AG10803 (cell line): ENCODE measurements around the gene MVK.
A peak's percentile ranks its signal among the peaks of the same experiment; 100 is the strongest.

Experiments used
- DNase-seq: peaks from one replicate; pipeline ENCODE4 v3.0.0; 2010; ENCODE audit warnings: low read depth
- H3K4me3 ChIP-seq: 2 replicates; pipeline ENCODE4 v1.5.1; 2011; ENCODE audit warnings: mild to moderate bottlenecking, low read length, control low read depth
- TF ChIP-seq, protein P1 (sequence below): conservative IDR thresholded peaks from 2 replicates; pipeline ENCODE4 v1.5.1; 2011; ENCODE audit warnings: mild to moderate bottlenecking, low read length, control low read depth, inconsistent platforms

MVK gene

GRCh38 chr12:109566424-109566823 lies 7.2 kb upstream of the MVK start:
- TF ChIP-seq, protein P1, sequence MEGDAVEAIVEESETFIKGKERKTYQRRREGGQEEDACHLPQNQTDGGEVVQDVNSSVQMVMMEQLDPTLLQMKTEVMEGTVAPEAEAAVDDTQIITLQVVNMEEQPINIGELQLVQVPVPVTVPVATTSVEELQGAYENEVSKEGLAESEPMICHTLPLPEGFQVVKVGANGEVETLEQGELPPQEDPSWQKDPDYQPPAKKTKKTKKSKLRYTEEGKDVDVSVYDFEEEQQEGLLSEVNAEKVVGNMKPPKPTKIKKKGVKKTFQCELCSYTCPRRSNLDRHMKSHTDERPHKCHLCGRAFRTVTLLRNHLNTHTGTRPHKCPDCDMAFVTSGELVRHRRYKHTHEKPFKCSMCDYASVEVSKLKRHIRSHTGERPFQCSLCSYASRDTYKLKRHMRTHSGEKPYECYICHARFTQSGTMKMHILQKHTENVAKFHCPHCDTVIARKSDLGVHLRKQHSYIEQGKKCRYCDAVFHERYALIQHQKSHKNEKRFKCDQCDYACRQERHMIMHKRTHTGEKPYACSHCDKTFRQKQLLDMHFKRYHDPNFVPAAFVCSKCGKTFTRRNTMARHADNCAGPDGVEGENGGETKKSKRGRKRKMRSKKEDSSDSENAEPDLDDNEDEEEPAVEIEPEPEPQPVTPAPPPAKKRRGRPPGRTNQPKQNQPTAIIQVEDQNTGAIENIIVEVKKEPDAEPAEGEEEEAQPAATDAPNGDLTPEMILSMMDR, result no peak
- DNase-seq, result no peak
- no peak overlapping the region for H3K4me3 ChIP-seq

- no peak overlapping the region for H3K4me3 ChIP-seq
- no peak for DNase-seq
- TF ChIP-seq, protein P1, result no peak
Observed at GRCh38 chr12:109567296-109567695, 6.3 kb upstream of the MVK start.

DNA sequence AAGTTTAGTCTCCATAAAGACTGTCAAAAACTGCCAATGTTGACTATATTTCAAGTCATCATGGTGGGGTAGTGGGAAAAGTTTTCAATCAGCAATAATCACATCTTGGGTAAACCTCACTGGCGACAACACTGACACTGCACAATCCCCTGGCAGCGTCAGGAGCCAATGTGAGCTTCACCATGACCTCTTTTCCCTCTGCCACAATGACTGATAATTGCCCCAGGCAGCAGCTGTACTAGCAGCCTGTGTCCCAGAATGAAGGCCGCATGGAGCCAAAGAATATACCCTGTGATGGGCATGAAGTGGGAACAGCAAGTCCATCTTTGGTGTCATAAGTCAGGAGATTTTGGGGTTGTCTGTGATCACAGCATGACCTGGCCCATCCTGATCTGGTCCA lies 5.6 kb upstream of the MVK start:
- no peak for DNase-seq
- TF ChIP-seq, protein P1, result no peak
- no peak overlapping the region for H3K4me3 ChIP-seq

- no peak for DNase-seq
- no peak overlapping the region for H3K4me3 ChIP-seq
- TF ChIP-seq, protein P1, result no peak
Observed at GRCh38 chr12:109568486-109568885, 5.1 kb upstream of the MVK start.

DNA sequence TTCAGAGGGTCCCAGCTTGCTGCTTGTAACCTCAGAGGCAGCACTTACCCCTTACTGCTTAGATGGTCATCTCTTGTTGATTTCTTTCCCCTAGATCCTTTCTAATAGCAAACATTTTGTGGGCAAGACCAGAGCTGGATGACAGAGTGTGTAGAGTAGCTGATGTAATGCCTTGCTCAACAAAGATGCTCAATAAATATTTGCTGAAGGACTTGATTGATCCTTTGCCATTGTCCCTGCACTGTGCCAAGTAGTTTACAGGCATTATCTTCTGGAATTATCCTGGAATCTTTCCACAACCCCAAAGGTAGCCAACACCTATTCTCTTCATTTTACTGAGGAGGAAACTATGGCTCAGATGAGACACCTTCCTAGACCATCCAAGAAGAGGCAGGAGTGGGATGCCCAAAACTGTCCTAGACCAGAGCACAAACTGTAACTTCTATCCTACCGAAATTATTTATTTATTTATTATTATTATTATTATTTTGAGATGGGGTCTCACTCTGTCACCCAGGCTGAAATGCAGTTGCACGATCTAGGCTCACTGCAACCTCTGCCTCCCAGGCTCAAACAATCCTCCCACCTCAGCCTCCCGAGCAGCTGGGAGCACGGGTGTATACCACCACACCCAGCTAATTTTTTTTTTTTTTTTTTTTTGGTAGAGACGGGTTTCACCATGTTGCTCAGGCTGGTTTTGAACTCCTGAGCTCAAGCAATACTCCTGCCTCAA lies 1.7 kb upstream of the MVK start:
- no peak for DNase-seq
- no peak overlapping the region for H3K4me3 ChIP-seq
- TF ChIP-seq, protein P1, result no peak

DNA sequence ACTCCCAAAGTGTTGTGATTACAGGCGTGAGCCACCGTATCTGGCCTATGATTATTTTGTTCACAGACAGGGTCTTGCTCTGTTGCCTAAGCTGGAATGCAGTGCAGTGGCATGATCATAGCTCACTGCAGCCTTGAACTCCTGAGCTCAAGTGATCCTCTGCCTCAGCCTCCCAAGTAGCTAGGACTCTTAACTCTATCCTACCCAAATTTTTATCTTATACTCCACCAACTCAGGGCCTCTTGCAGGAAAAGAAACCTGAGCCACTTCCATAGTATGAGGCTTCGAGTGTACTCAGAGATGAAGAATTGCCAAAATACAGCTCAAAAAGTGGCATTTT lies 1.1 kb upstream of the MVK start:
- TF ChIP-seq, protein P1, result no peak
- no peak for DNase-seq
- H3K4me3 ChIP-seq, result no peak overlapping the region; the same call in 1 of the 2 replicates

DNA sequence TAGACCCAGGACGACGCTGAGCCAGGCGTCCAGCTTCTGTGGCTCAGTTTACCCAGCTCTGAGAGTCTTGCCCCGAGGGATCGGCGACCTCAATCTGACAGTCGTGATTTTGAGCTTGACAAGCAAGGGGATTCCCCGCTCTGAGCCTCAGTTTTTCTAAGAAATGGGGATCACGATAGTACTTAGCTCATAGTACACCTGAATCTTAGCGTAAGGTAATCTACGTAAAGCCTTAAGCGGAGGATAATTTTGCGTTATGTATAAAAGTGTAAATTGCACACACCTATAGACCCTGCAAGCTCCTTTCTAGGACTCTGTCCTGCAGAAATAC lies 285 bp downstream of the MVK start:
- no peak for DNase-seq
- peak overlapping the region; percentile 92 for H3K4me3 ChIP-seq
- TF ChIP-seq, protein P1, result no peak
